ENCODE results near the gene GLIS2. TPM values are rescaled to one million over a fixed set of nuclear protein-coding genes. Genes with fewer than 3 reads are reported as not detected.
A peak's percentile ranks its signal among the peaks of the same experiment; 100 is the strongest.

Gene GLIS2
- total RNA-seq, 1 donor from 2014 or later, result 1.6 TPM

- Mint-ChIP-seq H3K36me3 (ENCODE audit: low read depth, unreplicated experiment) (no peaks in the 10 kb centered on the region), H3K9me3 (ENCODE audit: unreplicated experiment) (no peaks in the 10 kb centered on the region), H3K27me3 (ENCODE audit: unreplicated experiment) (no peaks in the 10 kb centered on the region), H3K4me3 (ENCODE audit: unreplicated experiment) (no peak overlapping the region), H3K27ac (ENCODE audit: unreplicated experiment) (no peak overlapping the region), H3K4me1 (ENCODE audit: unreplicated experiment) (peaks cover 3% of the 10 kb centered on the region)
- DNase-seq (ENCODE audit: low spot score), result no peak
- TF ChIP-seq CTCF (IDR thresholded peaks at IDR 0.05; ENCODE audit: unreplicated experiment), result no peak
These were observed 9.4 kb downstream of the GLIS2 start for GRCh38 chr16:4325253-4325758.

GRCh38 chr16:4327386-4328045 is 11.6 kb downstream of the GLIS2 start:
- no peak overlapping the region for H3K27ac Mint-ChIP-seq (ENCODE audit: unreplicated experiment)
- no peaks in the 10 kb centered on the region for H3K9me3 Mint-ChIP-seq (ENCODE audit: unreplicated experiment)
- TF ChIP-seq CTCF (IDR thresholded peaks at IDR 0.05; ENCODE audit: unreplicated experiment), result no peak
- no peak overlapping the region for H3K4me3 Mint-ChIP-seq (ENCODE audit: unreplicated experiment)
- peaks cover 3% of the 10 kb centered on the region for H3K4me1 Mint-ChIP-seq (ENCODE audit: unreplicated experiment)
- DNase-seq (ENCODE audit: low spot score), result no peak
- H3K27me3 Mint-ChIP-seq (ENCODE audit: unreplicated experiment), result no peaks in the 10 kb centered on the region
- H3K36me3 Mint-ChIP-seq (ENCODE audit: low read depth, unreplicated experiment), result no peaks in the 10 kb centered on the region

GRCh38 chr16:4328046-4328781 is 12.3 kb downstream of the GLIS2 start:
- Mint-ChIP-seq H3K27ac (ENCODE audit: unreplicated experiment) (no peak overlapping the region), H3K27me3 (ENCODE audit: unreplicated experiment) (no peaks in the 10 kb centered on the region), H3K4me3 (ENCODE audit: unreplicated experiment) (no peak overlapping the region), H3K36me3 (ENCODE audit: low read depth, unreplicated experiment) (no peaks in the 10 kb centered on the region), H3K9me3 (ENCODE audit: unreplicated experiment) (no peaks in the 10 kb centered on the region), H3K4me1 (ENCODE audit: unreplicated experiment) (peaks cover 3% of the 10 kb centered on the region)
- TF ChIP-seq CTCF (IDR thresholded peaks at IDR 0.05; ENCODE audit: unreplicated experiment), result peak; percentile 13
- DNase-seq (ENCODE audit: low spot score), result peak; percentile 79

DNA sequence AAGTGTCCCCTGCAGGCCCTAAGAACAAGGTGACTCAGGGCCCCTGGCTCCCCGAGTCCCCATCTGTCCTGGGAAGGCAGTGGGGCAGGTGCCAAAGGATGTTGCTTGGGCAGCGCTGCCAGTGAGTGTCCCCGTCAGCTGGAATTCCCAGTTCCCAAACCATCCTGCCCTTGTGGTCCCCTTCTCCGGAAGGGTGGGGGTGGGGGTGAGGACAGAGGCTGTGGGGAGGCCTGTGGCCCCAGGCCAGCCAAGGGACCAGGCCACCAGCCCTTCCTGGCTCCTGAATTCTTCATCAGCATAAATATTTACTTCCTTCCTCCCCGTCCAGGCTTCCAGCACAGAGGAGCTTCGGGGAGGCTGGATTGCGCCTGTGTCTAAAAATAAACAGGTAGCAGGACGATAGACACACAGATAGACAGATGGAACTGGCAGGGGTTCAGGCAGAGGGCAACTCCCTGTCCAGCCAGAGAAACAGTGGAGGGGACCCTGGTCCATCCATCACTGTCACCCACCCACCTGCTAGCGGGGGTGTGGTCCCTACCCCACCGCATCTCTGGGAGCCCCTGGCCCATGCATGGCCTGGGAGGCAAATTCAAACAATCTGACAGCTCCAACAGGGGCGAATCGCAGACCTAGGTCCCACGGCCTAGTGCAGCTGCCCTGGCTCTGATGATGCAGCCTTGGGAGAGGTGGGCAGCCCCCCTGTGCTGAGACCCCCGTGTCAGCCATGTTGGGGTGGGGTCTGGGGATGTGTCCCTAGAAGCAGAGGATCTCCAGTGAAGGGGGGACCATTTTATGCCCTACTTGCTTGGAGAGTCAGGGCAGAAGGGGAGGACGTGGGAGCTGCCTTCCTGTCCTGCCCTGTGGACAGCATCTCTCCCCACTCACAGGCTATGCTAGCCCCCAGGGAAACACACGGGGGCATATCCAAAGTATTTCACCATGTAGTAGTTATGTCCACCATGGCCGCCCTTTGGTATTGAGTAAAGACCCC is 13.2 kb downstream of the GLIS2 start:
- no peak for DNase-seq (ENCODE audit: low spot score)
- Mint-ChIP-seq H3K9me3 (ENCODE audit: unreplicated experiment) (no peaks in the 10 kb centered on the region), H3K4me3 (ENCODE audit: unreplicated experiment) (no peak overlapping the region), H3K27ac (ENCODE audit: unreplicated experiment) (no peak overlapping the region), H3K27me3 (ENCODE audit: unreplicated experiment) (peaks cover 2% of the 10 kb centered on the region), H3K36me3 (ENCODE audit: low read depth, unreplicated experiment) (no peaks in the 10 kb centered on the region), H3K4me1 (ENCODE audit: unreplicated experiment) (peaks cover 3% of the 10 kb centered on the region)
- no peak for TF ChIP-seq CTCF (IDR thresholded peaks at IDR 0.05; ENCODE audit: unreplicated experiment)
